HG03108 (cell line): ENCODE results near the gene TBC1D3K.
"Not testable (repeated sequence)": the region's sequence is repeated elsewhere in the genome, so short reads cannot be mapped to it uniquely, and the experiment has no call there.

Experiments used
- ATAC-seq: cut with Tn5 transposase; IDR thresholded peaks from one replicate; pipeline ENCODE4 v1.9.1; 2021; ENCODE audit warnings: moderate library complexity; ENCODE audit not compliant: unreplicated experiment

TBC1D3K gene

GRCh38 chr17:37924115-37924514 lies at the start of gene TBC1D3K:
Gene TBC1D3K, plus strand, starts transcription at chr17:37924415. Its CDS starts 1,585 bp downstream, at chr17:37926000.
- not testable (repeated sequence) for ATAC-seq

DNA sequence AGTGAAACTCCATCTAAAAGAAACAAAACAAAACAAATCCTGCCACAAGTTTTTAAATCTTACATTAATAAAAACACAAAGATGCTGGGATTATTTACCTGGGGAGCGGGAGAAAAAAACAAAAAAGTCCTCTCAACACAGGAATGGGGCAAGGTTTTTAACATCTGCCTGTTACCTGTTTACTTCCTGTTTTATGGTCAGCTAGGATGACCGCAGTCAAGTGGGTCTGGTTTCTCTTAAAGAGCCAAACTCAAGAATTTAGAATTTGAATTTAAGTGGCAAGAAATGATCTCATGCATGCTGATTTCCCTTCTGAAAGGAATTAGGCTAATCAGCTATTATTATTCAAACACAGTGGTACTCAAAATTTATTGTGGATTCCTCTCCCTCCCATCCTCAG lies 39.7 kb upstream of the TBC1D3K start:
- no peak for ATAC-seq

DNA sequence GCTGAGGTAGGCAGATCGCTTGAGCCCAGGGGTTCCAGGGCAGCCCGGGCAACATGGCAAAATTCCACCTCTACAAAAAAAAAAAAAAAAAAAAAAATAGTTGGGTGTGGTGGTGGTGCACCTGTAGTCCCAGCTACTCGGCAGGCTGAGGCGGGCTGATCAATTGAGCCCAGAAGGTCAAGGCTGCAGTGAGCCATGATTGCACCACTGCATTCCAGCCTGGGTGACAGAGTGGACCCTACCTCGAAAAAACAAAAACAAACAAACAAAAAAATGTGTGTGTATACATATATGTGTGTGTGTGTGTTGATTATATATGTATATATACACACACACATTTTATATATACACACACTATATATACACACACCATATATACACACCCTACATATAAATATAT lies 39.1 kb upstream of the TBC1D3K start:
- no peak for ATAC-seq

- no peak for ATAC-seq
These were observed 35.3 kb upstream of the TBC1D3K start for GRCh38 chr17:37888881-37889280.

DNA sequence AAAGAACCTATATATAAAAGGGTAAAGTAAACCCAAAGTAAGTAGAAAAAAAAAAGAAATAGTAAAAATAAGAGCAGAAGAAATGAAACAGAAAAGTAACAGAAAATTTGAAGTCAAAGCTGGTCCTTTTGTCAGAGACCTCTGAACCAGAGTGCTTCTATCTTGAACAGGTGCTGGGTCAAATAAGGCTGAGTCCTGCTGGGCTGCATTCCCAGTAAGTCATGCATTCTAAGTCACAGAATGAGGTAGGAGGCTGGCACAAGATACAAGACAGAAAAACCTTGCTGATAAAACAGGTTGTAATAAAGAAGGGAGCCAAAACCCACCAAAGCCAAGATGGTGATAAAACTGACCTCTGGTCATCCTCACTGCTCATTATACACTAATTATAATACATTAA lies 27.3 kb upstream of the TBC1D3K start:
- not testable (repeated sequence) for ATAC-seq
